Uterus (tissue), 4 donors: ENCODE results near the gene DHX40. TPM values are rescaled to one million over a fixed set of nuclear protein-coding genes. Genes with fewer than 3 reads are reported as not detected.
A peak's percentile ranks its signal among the peaks of the same experiment; 100 is the strongest.
"Not testable (repeated sequence)": the region's sequence is repeated elsewhere in the genome, so short reads cannot be mapped to it uniquely, and the experiment has no call there.

Experiments used
- DNase-seq, 2 donors: peaks; one replicate each; pipeline ENCODE4 v3.0.0-alpha.2; 2019 to 2020
- H3K27ac ChIP-seq, 2 donors: fragments of 200-600 bp; sonication (generic); 1 replicate in 1 of 2; 2 replicates in 1 of 2; pipeline ENCODE4 v1.5.1; 2016 to 2018
- H3K27me3 ChIP-seq, 2 donors: fragments of 200-600 bp; sonication (generic); one replicate each; pipeline ENCODE4 v1.5.1; 2018 to 2019; ENCODE audit warnings: control low read depth in 1 of 2
- H3K36me3 ChIP-seq, 2 donors: fragments of 200-600 bp; sonication (generic); one replicate each; pipeline ENCODE4 v1.5.1; 2019; ENCODE audit warnings: control low read depth in 1 of 2
- H3K4me1 ChIP-seq, 2 donors: fragments of 200-600 bp; sonication (generic); one replicate each; pipeline ENCODE4 v1.5.1; 2018 to 2019; ENCODE audit warnings: control low read depth in 1 of 2
- H3K4me3 ChIP-seq, 2 donors: fragments of 200-600 bp; sonication (generic); 1 replicate in 1 of 2; 2 replicates in 1 of 2; pipeline ENCODE4 v1.5.1; 2018 to 2019; ENCODE audit warnings: mild to moderate bottlenecking in 1 of 2
- H3K9me3 ChIP-seq, 2 donors: fragments of 200-600 bp; sonication (generic); one replicate each; pipeline ENCODE4 v1.5.1; 2019; ENCODE audit warnings: control low read depth in 1 of 2
- POLR2A ChIP-seq, 2 donors: fragments of 450-650 bp; IDR thresholded peaks; one replicate each; pipeline ENCODE4 v1.6.1; 2016; ENCODE audit warnings: antibody characterized with exemption in 2 of 2, mild to moderate bottlenecking in 1 of 2, moderate library complexity in 1 of 2
- intact Hi-C: fragments of 100-400 bp; cut with DNase I; formaldehyde crosslinking; loops from one replicate; pipeline ENCODE4 v1.15.1; 2023; ENCODE audit warnings: low total_unique reads
- total RNA-seq, 4 donors: library from RNA; depleted of rRNA in 3 of 4; stranded (reverse); fragments of >200 nt in 3 of 4; gene quantifications; one replicate each; pipeline versions ENCODE4 v1.1.0 to v1.2.4, GENCODE V29; 2014 to 2023
- TF ChIP-seq, protein P1 (sequence below), 4 experiments: fragments of 200-600 bp in 2 of 4; fragments of 450-650 bp in 2 of 4; sonication (generic) in 2 of 4; IDR thresholded peaks; one replicate each; pipeline ENCODE4 v1.5.1; 2016 to 2019; ENCODE audit warnings: antibody characterized with exemption in 4 of 4, mild to moderate bottlenecking in 2 of 4, moderate library complexity in 1 of 4
- donor health status: DM: yes; HTN: yes; CAD: no.

The DHX40 gene
- total RNA-seq, 4 donors from 2014 or later = 15.0 to 113 (median 29.8) TPM

DNA sequence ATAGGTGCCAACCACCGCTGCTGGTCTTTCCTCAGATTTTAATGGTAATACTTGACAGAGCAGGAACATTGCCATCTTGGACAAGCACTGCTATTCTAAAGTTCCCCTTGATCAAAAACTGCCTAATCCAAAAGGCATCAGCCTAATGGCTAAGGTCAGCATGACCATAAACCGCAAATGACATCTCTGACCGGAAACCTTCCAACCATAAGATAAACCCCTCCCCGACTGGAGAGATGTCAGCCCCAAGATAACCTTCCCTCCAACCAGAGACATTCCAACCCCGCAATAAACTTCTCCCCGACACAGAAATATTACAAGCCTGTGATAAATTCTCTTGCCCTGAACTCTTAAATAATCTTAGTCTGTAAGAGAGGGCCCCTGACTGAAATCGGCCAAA lies 7.4 kb upstream of the DHX40 start:
- TF ChIP-seq POLR2A (IDR thresholded peaks at IDR 0.05) = no peak
- TF ChIP-seq, protein P1, sequence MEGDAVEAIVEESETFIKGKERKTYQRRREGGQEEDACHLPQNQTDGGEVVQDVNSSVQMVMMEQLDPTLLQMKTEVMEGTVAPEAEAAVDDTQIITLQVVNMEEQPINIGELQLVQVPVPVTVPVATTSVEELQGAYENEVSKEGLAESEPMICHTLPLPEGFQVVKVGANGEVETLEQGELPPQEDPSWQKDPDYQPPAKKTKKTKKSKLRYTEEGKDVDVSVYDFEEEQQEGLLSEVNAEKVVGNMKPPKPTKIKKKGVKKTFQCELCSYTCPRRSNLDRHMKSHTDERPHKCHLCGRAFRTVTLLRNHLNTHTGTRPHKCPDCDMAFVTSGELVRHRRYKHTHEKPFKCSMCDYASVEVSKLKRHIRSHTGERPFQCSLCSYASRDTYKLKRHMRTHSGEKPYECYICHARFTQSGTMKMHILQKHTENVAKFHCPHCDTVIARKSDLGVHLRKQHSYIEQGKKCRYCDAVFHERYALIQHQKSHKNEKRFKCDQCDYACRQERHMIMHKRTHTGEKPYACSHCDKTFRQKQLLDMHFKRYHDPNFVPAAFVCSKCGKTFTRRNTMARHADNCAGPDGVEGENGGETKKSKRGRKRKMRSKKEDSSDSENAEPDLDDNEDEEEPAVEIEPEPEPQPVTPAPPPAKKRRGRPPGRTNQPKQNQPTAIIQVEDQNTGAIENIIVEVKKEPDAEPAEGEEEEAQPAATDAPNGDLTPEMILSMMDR (IDR thresholded peaks at IDR 0.05) = no peak
- Histone ChIP-seq H3K27me3 (no peaks in the 10 kb centered on the region), H3K4me1 (no peaks in the 10 kb centered on the region), H3K27ac (no peak overlapping the region), H3K36me3 (no peaks in the 10 kb centered on the region), H3K4me3 (no peak overlapping the region), H3K9me3 (no peaks in the 10 kb centered on the region)
- intact Hi-C loops = no loop called here
- DNase-seq = no peak

- H3K9me3 ChIP-seq = no peaks in the 10 kb centered on the region
- H3K4me3 ChIP-seq = no peak overlapping the region
- H3K36me3 ChIP-seq = no peaks in the 10 kb centered on the region
- H3K27ac ChIP-seq = no peak overlapping the region
- H3K4me1 ChIP-seq = no peaks in the 10 kb centered on the region
- no peaks in the 10 kb centered on the region for H3K27me3 ChIP-seq
- intact Hi-C loops = no loop called here
- TF ChIP-seq, protein P1 (IDR thresholded peaks at IDR 0.05) = no peak
- TF ChIP-seq POLR2A (IDR thresholded peaks at IDR 0.05) = no peak
- no peak for DNase-seq
Observed at GRCh38 chr17:59558953-59559352, 6.5 kb upstream of the DHX40 start.

GRCh38 chr17:59561042-59561441 lies 4.4 kb upstream of the DHX40 start:
- no peak overlapping the region for H3K27ac ChIP-seq
- intact Hi-C loops = no loop called here
- TF ChIP-seq POLR2A (IDR thresholded peaks at IDR 0.05) = no peak
- TF ChIP-seq, protein P1 (IDR thresholded peaks at IDR 0.05) = no peak
- DNase-seq = no peak
- H3K9me3 ChIP-seq = no peaks in the 10 kb centered on the region
- H3K27me3 ChIP-seq = no peaks in the 10 kb centered on the region
- H3K4me3 ChIP-seq = no peak overlapping the region
- H3K36me3 ChIP-seq = no peaks in the 10 kb centered on the region
- H3K4me1 ChIP-seq = no peaks in the 10 kb centered on the region

DNA sequence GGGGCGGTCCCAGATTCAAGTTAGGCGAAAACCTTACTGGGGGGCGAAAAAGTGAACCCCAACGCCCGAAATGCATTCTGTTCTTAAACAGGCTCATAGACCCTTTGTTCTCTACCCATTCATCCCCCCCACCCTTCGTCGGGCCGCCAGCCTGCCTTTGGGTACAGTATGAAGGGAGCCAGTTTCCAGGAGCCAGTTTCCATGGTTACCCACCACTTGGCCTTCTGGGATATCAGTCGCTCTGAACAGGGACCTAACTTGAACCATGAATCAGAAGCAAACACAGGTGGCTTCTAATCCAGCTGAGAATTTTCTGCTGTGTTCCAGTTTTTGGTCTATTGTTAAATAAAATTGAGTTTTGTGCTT lies 532 bp downstream of the DHX40 start:
- peak in 1 of 2 donors; percentile 40 for DNase-seq
- H3K27ac ChIP-seq = peak overlapping the region; percentile 77 to 94
- H3K9me3 ChIP-seq = no peaks in the 10 kb centered on the region
- H3K4me3 ChIP-seq = peak overlapping the region; percentile 66 to 96
- TF ChIP-seq, protein P1 (IDR thresholded peaks at IDR 0.05) = no peak
- no peak for TF ChIP-seq POLR2A (IDR thresholded peaks at IDR 0.05)
- H3K36me3 ChIP-seq = no peaks in the 10 kb centered on the region
- intact Hi-C loops = no loop called here
- no peaks in the 10 kb centered on the region for H3K4me1 ChIP-seq
- H3K27me3 ChIP-seq = no peaks in the 10 kb centered on the region

DNA sequence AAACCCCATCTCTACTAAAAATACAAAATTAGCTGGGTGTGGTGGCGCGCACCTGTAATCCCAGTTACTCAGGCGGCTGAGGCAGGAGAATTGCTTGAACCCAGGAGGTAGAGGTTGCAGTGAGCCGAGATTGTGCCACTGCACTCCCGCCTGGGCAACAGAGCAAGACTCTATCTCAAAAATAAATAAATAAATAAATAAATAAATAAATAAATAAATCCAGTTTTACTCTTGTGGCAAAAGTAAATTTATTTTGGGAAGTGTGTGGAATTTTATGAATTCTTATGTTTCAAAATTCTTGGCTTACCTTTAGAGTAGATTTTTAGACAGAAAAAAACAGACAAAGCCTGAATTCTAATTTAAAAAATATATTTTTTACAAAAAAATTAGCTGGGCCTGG lies 3.7 kb downstream of the DHX40 start:
- H3K4me3 ChIP-seq, H3K27me3 ChIP-seq, H3K27ac ChIP-seq, DNase-seq, intact Hi-C loops, H3K36me3 ChIP-seq, H3K4me1 ChIP-seq, H3K9me3 ChIP-seq: not testable (repeated sequence)

DNA sequence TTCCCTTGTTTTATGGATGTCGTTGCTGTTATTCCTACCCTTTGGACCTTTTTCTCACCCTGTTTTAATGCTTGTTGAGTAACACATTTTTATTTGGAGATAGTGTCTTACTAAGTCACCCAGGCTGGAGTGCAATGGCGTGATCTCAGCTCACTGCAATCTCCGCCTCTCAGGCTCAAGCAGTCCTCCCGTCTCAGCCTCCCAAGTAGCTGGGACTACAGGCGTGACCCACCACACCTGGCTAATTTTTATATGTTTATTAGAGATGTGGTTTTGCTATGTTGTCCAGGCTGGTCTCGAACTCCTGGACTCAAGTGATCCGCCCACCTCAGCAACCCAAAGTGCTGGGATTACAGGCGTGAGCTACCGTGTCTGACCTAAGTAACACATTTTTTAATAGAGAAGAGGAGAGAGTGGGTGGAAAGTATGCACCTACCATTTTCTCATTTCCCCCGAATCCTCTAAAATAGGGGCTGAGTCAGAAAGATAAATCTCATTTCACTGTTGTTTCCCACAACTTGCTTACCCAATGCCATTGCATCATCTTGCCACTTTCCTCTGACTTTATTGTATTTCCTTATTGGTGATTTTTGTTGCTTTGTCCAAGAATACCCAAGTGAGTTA lies 7.0 kb downstream of the DHX40 start:
- no peak overlapping the region for H3K27ac ChIP-seq

DNA sequence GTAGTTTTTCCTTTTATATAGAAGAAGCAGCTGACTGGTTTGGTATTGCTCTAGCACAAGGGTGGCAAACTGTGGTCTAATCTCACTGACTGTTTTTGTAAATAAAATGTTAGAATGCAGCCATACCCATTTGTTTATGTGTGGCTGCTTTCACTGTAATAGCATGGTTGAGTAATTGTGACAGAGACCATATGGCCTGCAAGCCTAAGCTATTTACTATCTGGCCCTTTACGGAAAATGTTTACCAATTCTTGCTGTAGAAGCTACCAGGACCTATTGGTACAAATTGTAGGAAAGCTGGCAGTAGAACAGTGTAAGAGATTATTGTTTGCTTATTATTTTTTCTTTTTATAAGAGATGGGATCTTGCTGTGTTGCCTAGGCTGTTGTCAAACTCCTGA lies 18.8 kb downstream of the DHX40 start:
- H3K27me3 ChIP-seq, intact Hi-C loops, H3K36me3 ChIP-seq, H3K27ac ChIP-seq, H3K9me3 ChIP-seq, H3K4me3 ChIP-seq, DNase-seq, H3K4me1 ChIP-seq: not testable (repeated sequence)

More for the DNA sequence above, 7.0 kb downstream of the DHX40 start:
- Histone ChIP-seq H3K4me1 (no peaks in the 10 kb centered on the region), H3K4me3 (no peak overlapping the region), H3K27me3 (no peaks in the 10 kb centered on the region), H3K9me3 (no peaks in the 10 kb centered on the region), H3K36me3 (no peaks in the 10 kb centered on the region)
- TF ChIP-seq POLR2A (IDR thresholded peaks at IDR 0.05) = no peak
- TF ChIP-seq, protein P1 (IDR thresholded peaks at IDR 0.05) = no peak
- intact Hi-C loops = no loop called here
- DNase-seq = no peak
